Esophagus (tissue), 2 donors: Measurements from ENCODE around the gene PAPPA2. TPM values are rescaled to one million over a fixed set of nuclear protein-coding genes. Genes with fewer than 3 reads are reported as not detected.

Experiments used
- H3K27ac ChIP-seq, 2 donors: one replicate each; pipeline ENCODE4 v1.5.1; 2013; ENCODE audit warnings: low read depth in 2 of 2, mild to moderate bottlenecking in 2 of 2, inconsistent platforms in 1 of 2, low read length in 1 of 2, moderate library complexity in 1 of 2
- H3K27me3 ChIP-seq, 2 donors: one replicate each; pipeline ENCODE4 v1.6.1; 2013; ENCODE audit warnings: low read length in 2 of 2, control low read depth in 1 of 2, mild to moderate bottlenecking in 1 of 2; ENCODE audit not compliant: insufficient read depth in 2 of 2, control insufficient read depth in 1 of 2
- H3K36me3 ChIP-seq, 2 donors: one replicate each; pipeline ENCODE4 v1.6.1; 2013; ENCODE audit warnings: low read length in 1 of 2; ENCODE audit not compliant: control insufficient read depth in 2 of 2, insufficient read depth in 2 of 2
- H3K4me1 ChIP-seq, 2 donors: one replicate each; pipeline ENCODE4 v1.6.1; 2013; ENCODE audit warnings: low read length in 1 of 2; ENCODE audit not compliant: control insufficient read depth in 2 of 2, insufficient read depth in 2 of 2
- H3K4me3 ChIP-seq, 2 donors: one replicate each; pipeline ENCODE4 v1.5.1; 2013; ENCODE audit warnings: low read length in 2 of 2, mild to moderate bottlenecking in 2 of 2, low read depth in 1 of 2, moderate library complexity in 1 of 2
- H3K9me3 ChIP-seq, 2 donors: one replicate each; pipeline ENCODE4 v1.6.1; 2013; ENCODE audit warnings: mild to moderate bottlenecking in 2 of 2, low read depth in 1 of 2, low read length in 1 of 2, moderate library complexity in 1 of 2; ENCODE audit not compliant: control insufficient read depth in 2 of 2, insufficient read depth in 1 of 2
- WGBS, 2 donors: extraction: QIAGEN DNeasy Blood & Tissue Kit; methylation state at CpG; one replicate each; pipeline ENCODE4 v1.1.7; 2013; 5-methylcytosine and 5-hydroxymethylcytosine counted together
- polyA plus RNA-seq, 2 donors: library from polyadenylated mRNA; stranded (reverse); fragments of 200-250 nt; gene quantifications; one replicate each; pipeline ENCODE4 v1.2.3, GENCODE V29; 2013
- donor health status: healthy with polysubstance abuse.
- donor health status: Bipolar disorder and iron deficiency.

PAPPA2 gene
- polyA plus RNA-seq, 2 donors, result under 0.01 TPM; not detected in 1

GRCh38 chr1:176794897-176795508 lies 332.0 kb downstream of the PAPPA2 start:
- Histone ChIP-seq H3K27me3 (no peaks in the 10 kb centered on the region), H3K4me1 (no peaks in the 10 kb centered on the region), H3K4me3 (no peak overlapping the region), H3K9me3 (no peaks in the 10 kb centered on the region), H3K36me3 (no peaks in the 10 kb centered on the region), H3K27ac (no peak overlapping the region)
- WGBS, 2 donors, result 71 to 91% methylated on average over 5 of the region's 5 CpGs

- Histone ChIP-seq H3K4me3 (no peak overlapping the region), H3K36me3 (no peaks in the 10 kb centered on the region), H3K27me3 (no peaks in the 10 kb centered on the region), H3K4me1 (no peaks in the 10 kb centered on the region), H3K9me3 (no peaks in the 10 kb centered on the region), H3K27ac (no peak overlapping the region)
- WGBS, 2 donors, result 37 to 58% methylated on average over 2 of the region's 2 CpGs
Measured at GRCh38 chr1:176795929-176796328, 333.0 kb downstream of the PAPPA2 start.

GRCh38 chr1:176796583-176796982 lies 333.6 kb downstream of the PAPPA2 start:
- H3K27me3 ChIP-seq, result no peaks in the 10 kb centered on the region
- H3K9me3 ChIP-seq, result no peaks in the 10 kb centered on the region
- no peak overlapping the region for H3K27ac ChIP-seq
- WGBS, 2 donors, result 22 to 35% methylated on average over 1 of the region's 1 CpG
- H3K36me3 ChIP-seq, result no peaks in the 10 kb centered on the region
- H3K4me3 ChIP-seq, result no peak overlapping the region
- no peaks in the 10 kb centered on the region for H3K4me1 ChIP-seq

GRCh38 chr1:176799327-176799726 lies 336.4 kb downstream of the PAPPA2 start:
- H3K27ac ChIP-seq, result no peak overlapping the region
- no peaks in the 10 kb centered on the region for H3K9me3 ChIP-seq
- no peaks in the 10 kb centered on the region for H3K27me3 ChIP-seq
- no peaks in the 10 kb centered on the region for H3K4me1 ChIP-seq
- 88 to 90% methylated on average over 3 of the region's 3 CpGs for WGBS, 2 donors
- H3K4me3 ChIP-seq, result no peak overlapping the region
- H3K36me3 ChIP-seq, result no peaks in the 10 kb centered on the region

GRCh38 chr1:176800978-176801513 lies 338.1 kb downstream of the PAPPA2 start:
- no peaks in the 10 kb centered on the region for H3K4me1 ChIP-seq
- 59 to 63% methylated on average over 5 of the region's 5 CpGs for WGBS, 2 donors
- H3K27me3 ChIP-seq, result no peaks in the 10 kb centered on the region
- no peaks in the 10 kb centered on the region for H3K9me3 ChIP-seq
- no peak overlapping the region for H3K27ac ChIP-seq
- no peak overlapping the region for H3K4me3 ChIP-seq
- H3K36me3 ChIP-seq, result no peaks in the 10 kb centered on the region

- Histone ChIP-seq H3K4me1 (no peaks in the 10 kb centered on the region), H3K27ac (no peak overlapping the region)
- WGBS, 2 donors, result 20 to 24% methylated on average over 5 of the region's 5 CpGs
Measured at GRCh38 chr1:176801514-176802020, 338.6 kb downstream of the PAPPA2 start.

GRCh38 chr1:176802316-176802715 lies 339.3 kb downstream of the PAPPA2 start:
- Histone ChIP-seq H3K27me3 (no peaks in the 10 kb centered on the region), H3K27ac (no peak overlapping the region)

More at GRCh38 chr1:176801514-176802020, 338.6 kb downstream of the PAPPA2 start:
- Histone ChIP-seq H3K4me3 (no peak overlapping the region), H3K36me3 (no peaks in the 10 kb centered on the region), H3K9me3 (no peaks in the 10 kb centered on the region), H3K27me3 (no peaks in the 10 kb centered on the region)

GRCh38 chr1:176803042-176803441 lies 340.1 kb downstream of the PAPPA2 start:
- H3K4me1 ChIP-seq, result no peaks in the 10 kb centered on the region
- H3K36me3 ChIP-seq, result no peaks in the 10 kb centered on the region
- WGBS, 2 donors, result 55 to 65% methylated on average over 5 of the region's 5 CpGs
- H3K9me3 ChIP-seq, result no peaks in the 10 kb centered on the region
- no peaks in the 10 kb centered on the region for H3K27me3 ChIP-seq
- H3K4me3 ChIP-seq, result no peak overlapping the region
- H3K27ac ChIP-seq, result no peak overlapping the region

More at GRCh38 chr1:176802316-176802715, 339.3 kb downstream of the PAPPA2 start:
- Histone ChIP-seq H3K4me1 (no peaks in the 10 kb centered on the region), H3K4me3 (no peak overlapping the region), H3K9me3 (no peaks in the 10 kb centered on the region), H3K36me3 (no peaks in the 10 kb centered on the region)
- WGBS, 2 donors, result 66 to 72% methylated on average over 2 of the region's 2 CpGs

GRCh38 chr1:176803596-176803995 lies 340.6 kb downstream of the PAPPA2 start:
- Histone ChIP-seq H3K9me3 (no peaks in the 10 kb centered on the region), H3K36me3 (no peaks in the 10 kb centered on the region), H3K4me1 (no peaks in the 10 kb centered on the region), H3K27ac (no peak overlapping the region), H3K4me3 (no peak overlapping the region), H3K27me3 (no peaks in the 10 kb centered on the region)

- H3K36me3 ChIP-seq, result no peaks in the 10 kb centered on the region
- H3K27me3 ChIP-seq, result no peaks in the 10 kb centered on the region
- no peaks in the 10 kb centered on the region for H3K4me1 ChIP-seq
- 74 to 77% methylated on average over 2 of the region's 2 CpGs for WGBS, 2 donors
- no peaks in the 10 kb centered on the region for H3K9me3 ChIP-seq
- no peak overlapping the region for H3K4me3 ChIP-seq
- H3K27ac ChIP-seq, result no peak overlapping the region
Measured at GRCh38 chr1:176809292-176809691, 346.3 kb downstream of the PAPPA2 start.
